Omental fat pad (tissue), 4 donors: ENCODE measurements around the gene PISD. TPM values are rescaled to one million over a fixed set of nuclear protein-coding genes. Genes with fewer than 3 reads are reported as not detected.
A peak's percentile ranks its signal among the peaks of the same experiment; 100 is the strongest.
"Not testable (repeated sequence)": the region's sequence is repeated elsewhere in the genome, so short reads cannot be mapped to it uniquely, and the experiment has no call there.

Experiments used
- ATAC-seq: fragments of 150-250 bp; one replicate; pipeline ENCODE4 v1.9.1; 2016; ENCODE audit warnings: mild to moderate bottlenecking, moderate library complexity; ENCODE audit not compliant: low FRiP score
- DNase-seq: peaks from one replicate; pipeline ENCODE4 v3.0.0-alpha.2; 2019; ENCODE audit warnings: low spot score
- CTCF ChIP-seq, 3 donors: fragments of 450-650 bp; IDR thresholded peaks; one replicate each; pipeline ENCODE4 v1.5.1; 2016 to 2017; ENCODE audit warnings: antibody characterized with exemption in 3 of 3, mild to moderate bottlenecking in 3 of 3, moderate library complexity in 2 of 3
- total RNA-seq, 4 donors: library from RNA; depleted of rRNA; stranded (reverse); fragments of >200 nt; gene quantifications; one replicate each; pipeline ENCODE4 v1.1.0, GENCODE V29; 2016

The PISD gene
- total RNA-seq, 4 donors from 2014 or later = 55.2 to 165 (median 122) TPM

DNA sequence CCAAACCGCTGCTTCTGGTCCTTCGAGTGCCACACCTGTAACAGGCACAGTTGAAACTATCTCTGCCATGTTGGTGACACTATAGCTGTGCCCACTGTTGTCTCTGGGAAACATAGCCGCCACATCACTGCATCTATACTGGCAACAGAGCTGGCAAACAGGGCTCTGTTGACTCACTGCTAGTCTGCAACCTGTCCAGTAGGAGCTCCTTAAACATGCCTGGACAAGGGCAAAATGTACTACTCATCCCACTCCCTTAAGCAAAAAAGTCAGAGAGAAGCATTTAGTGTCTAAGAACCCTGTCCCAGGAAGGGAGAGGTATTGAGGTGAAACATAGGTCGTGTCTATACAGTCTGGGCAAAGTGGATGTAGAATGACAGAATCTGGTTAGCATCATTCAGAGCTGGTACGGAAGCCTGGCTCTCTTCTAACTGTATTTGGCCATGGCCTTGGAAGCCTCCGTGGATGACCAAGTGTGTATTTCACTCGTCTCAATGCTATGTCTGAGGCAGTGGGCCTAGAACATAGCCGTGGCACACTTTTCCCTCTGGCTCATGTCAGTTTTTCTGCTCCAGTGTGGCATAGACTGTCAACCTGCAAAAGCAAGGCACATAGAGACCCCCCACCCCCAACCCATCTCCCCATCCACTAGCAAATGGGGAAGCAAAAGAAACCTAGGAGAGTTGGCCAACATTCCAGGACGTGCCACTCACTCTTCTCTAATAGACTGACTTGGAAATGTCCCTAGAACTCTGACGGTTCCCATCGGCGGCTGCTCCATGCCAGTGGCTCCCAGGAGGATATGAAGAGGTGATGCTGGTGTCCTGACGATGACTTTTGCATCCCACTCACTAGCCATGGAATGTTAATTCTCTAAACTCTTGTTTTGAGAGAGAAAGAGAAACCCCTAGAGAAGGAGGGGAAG lies 21.4 kb upstream of the PISD start:
- TF ChIP-seq CTCF (IDR thresholded peaks at IDR 0.05) = no peak
- no peak for DNase-seq
- ATAC-seq = no peak

- DNase-seq = no peak
- no peak for TF ChIP-seq CTCF (IDR thresholded peaks at IDR 0.05)
- ATAC-seq = no peak
Observed at GRCh38 chr22:31682751-31683150, 20.7 kb upstream of the PISD start.

DNA sequence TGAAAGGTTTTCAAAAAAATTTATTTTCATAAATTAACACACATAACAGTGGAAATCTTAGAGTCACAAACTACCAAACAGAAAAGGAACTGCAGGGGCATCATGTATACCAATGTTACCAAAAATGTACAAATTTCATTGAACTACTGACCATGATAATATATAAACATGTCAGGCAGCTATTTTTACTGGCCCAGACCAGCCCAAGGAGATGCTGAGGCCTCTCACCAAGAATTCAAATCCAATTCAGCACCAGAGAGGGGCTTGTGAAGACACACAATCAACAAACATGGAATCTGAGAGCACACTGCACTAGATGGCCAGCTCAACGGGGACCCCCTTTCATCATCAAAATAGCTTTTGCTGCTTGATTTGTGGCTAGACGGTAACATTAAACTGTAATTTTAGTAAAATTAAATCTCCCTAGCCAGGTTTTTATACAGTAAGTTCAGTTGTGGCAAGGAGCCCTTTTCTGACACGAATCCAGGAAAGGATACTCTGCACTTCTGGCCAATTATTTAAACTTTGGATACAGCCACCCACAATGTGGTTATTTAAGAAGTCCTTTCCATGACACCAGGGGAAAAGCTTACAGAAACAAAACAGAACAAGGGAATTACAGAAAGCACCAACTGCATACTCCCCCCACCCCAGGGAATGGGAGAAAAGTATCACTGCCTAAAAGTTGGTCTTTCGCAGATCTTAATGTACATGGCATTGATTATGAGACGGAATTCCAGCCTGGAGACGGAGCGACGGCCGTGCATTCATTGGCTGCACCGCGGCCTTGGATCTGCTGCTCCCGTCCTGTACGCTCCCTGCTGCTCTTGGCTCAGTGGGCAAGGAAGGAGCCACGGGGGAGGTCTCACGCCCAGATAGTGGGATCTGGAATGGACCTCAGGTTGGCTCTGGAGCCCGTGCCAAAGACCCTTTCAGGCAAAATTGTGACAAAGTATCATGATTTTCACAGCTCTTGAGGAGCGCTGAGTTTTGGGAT lies 19.6 kb upstream of the PISD start:
- DNase-seq (no peak), ATAC-seq (no peak)
- TF ChIP-seq CTCF (IDR thresholded peaks at IDR 0.05) = no peak

- DNase-seq (no peak), ATAC-seq (no peak)
- TF ChIP-seq CTCF (IDR thresholded peaks at IDR 0.05) = no peak
Observed at GRCh38 chr22:31680861-31681341, 18.9 kb upstream of the PISD start.

DNA sequence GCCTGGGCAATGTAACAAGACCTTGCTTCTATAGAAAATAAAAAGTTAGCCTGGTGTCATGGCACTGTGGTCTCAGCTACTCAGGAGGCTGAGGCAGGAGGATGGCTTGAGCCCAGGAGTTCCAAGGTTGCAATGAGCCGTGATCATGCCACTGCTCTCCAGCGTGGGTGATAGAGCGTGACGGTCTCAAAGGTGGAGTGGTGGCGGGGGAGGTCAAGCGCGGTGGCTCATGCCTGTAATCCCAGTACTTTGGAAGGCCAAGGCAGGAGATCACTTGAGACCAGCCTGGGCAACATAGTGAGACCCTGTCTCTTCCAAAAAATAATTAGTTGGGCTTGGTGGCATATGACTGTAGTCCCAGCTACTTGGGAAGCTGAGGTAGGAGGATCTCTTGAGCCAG lies 16.7 kb upstream of the PISD start:
- ATAC-seq (no peak), DNase-seq (no peak)
- no peak for TF ChIP-seq CTCF (IDR thresholded peaks at IDR 0.05)

DNA sequence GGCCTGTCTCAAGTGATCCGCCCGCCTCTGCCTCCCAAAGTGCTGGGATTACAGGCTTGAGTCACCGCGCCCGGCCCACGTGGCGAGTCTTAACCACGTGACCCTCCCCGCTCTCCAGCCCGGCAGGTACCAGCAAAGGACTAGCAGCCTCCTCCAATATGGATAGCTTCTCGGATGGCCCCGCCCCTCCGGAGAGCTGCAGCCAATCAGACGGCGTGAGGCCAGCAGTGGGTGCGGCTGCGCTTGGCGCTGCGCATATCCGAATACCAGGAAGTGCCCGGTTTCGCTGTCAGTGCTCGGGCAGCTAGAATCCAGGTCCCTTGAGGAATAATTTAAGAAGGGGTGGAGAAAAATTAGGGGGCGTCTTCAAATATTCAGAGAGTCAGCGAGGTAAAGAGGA lies 14.7 kb upstream of the PISD start:
- ATAC-seq (peak; percentile 100), DNase-seq (peak; percentile 88)
- no peak for TF ChIP-seq CTCF (IDR thresholded peaks at IDR 0.05)

GRCh38 chr22:31674219-31674618 lies 12.2 kb upstream of the PISD start:
- DNase-seq, ATAC-seq: not testable (repeated sequence)

DNA sequence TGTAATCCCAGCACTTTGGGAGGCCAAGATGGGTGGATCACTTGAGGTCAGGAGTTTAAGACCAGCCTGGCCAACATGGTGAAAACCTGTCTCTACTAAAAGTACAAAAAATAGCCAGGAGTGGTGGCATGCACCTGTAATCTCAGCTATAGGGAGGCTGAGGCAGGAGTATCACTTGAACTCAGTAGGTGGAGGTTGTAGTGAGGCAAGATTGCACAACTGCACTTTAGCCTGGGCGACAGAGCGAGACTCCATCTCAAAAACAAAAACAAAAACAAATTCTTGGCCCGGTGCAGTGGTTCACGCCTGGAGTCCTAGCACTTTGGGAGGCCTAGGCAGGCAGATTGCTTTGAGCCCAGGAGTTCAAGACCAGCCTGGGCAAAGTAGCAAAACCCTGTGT lies 6.8 kb upstream of the PISD start:
- DNase-seq, ATAC-seq: not testable (repeated sequence)
